Heart right ventricle (tissue), 16 donors: ENCODE data around the gene SCT. TPM values are rescaled to one million over a fixed set of nuclear protein-coding genes. Genes with fewer than 3 reads are reported as not detected.

ENCODE experiments used
- ATAC-seq, 8 donors: fragments of 200-7000 bp; cut with Tn5 transposase; one replicate each; pipeline ENCODE4 v1.9.1; 2020; ENCODE audit warnings: mild to moderate bottlenecking in 8 of 8, moderate library complexity in 8 of 8, moderate number of reproducible peaks in 1 of 8
- DNase-seq, 2 donors: peaks; one replicate each; pipeline ENCODE4 v3.0.0-alpha.2; 2020
- H3K27ac ChIP-seq, 10 donors: fragments of 200-600 bp; sonication (generic) in 2 of 10; one replicate each; pipeline versions ENCODE4 v1.5.0 to v1.8.0; 2020 to 2022; ENCODE audit warnings: mild to moderate bottlenecking in 3 of 10
- H3K27me3 ChIP-seq, 7 donors: fragments of 200-600 bp; one replicate each; pipeline ENCODE4 v1.8.0; 2021 to 2022; ENCODE audit warnings: mild to moderate bottlenecking in 2 of 7
- H3K36me3 ChIP-seq, 9 donors: fragments of 200-600 bp; sonication (generic) in 1 of 9; one replicate each; pipeline versions ENCODE4 v1.5.0 to v1.8.0; 2020 to 2022; ENCODE audit warnings: mild to moderate bottlenecking in 2 of 9
- H3K4me1 ChIP-seq, 9 donors: fragments of 200-600 bp; sonication (generic) in 1 of 9; one replicate each; pipeline versions ENCODE4 v1.5.0 to v1.8.0; 2020 to 2022; ENCODE audit warnings: mild to moderate bottlenecking in 4 of 9
- H3K4me3 ChIP-seq, 10 donors: fragments of 200-600 bp; sonication (generic) in 2 of 10; one replicate each; pipeline versions ENCODE4 v1.5.0 to v1.8.0; 2020 to 2022; ENCODE audit warnings: mild to moderate bottlenecking in 7 of 10, moderate library complexity in 2 of 10
- H3K9me3 ChIP-seq, 11 donors: fragments of 200-600 bp in 10 of 11; sonication (generic) in 2 of 11; one replicate each; pipeline versions ENCODE4 v1.5.0 to v1.8.0; 2013 to 2022; ENCODE audit warnings: mild to moderate bottlenecking in 2 of 11, control low read depth in 1 of 11, moderate library complexity in 1 of 11
- CTCF ChIP-seq, 9 donors: fragments of 200-600 bp; sonication (generic) in 2 of 9; IDR thresholded peaks; one replicate each; pipeline versions ENCODE4 v1.5.0 to v1.8.0; 2021 to 2022; ENCODE audit warnings: antibody characterized with exemption in 9 of 9, mild to moderate bottlenecking in 5 of 9, moderate library complexity in 1 of 9
- WGBS, 2 donors: extraction: QIAGEN DNeasy Blood & Tissue Kit; methylation state at CpG; one replicate each; pipeline ENCODE4 v1.1.7; 2013; ENCODE audit warnings: inconsistent platforms in 1 of 2; 5-methylcytosine and 5-hydroxymethylcytosine counted together
- intact Hi-C, 10 donors: fragments of 100-400 bp; cut with DNase I; formaldehyde crosslinking; loops; one replicate each; pipeline versions ENCODE4 v1.11.1 to v1.14.2; 2022
- polyA plus RNA-seq, 2 donors: library from polyadenylated mRNA; stranded (reverse); fragments of 200-250 nt; gene quantifications; one replicate each; pipeline ENCODE4 v1.2.3, GENCODE V29; 2013
- total RNA-seq, 10 donors: library from RNA; stranded (reverse); fragmentation: NEBNext Ultra II Directional in 3 of 10; extraction: Animal tissue kit (Norgen Biotek cat#: 25700) in 3 of 10; gene quantifications; one replicate each; pipeline versions ENCODE4 v1.2.1 to v1.2.4, GENCODE V29; 2021 to 2023
- donor health status: Arrhythmogenic right ventricular cardiomyopathy.
- donor health status: ischemic (EF 13 %, LVEDD 7.1; RV severe dilation, severe dysfunction).
- donor health status: healthy with polysubstance abuse.
- donor health status: DM: no; HTN: yes; CAD: no.
- donor health status: DM: no; HTN: no; CAD: no.
- donor health status: ischemic (EF 25% LVEDD 6.9; RV normal size, moderate dysfunction).
- donor health status: ischemic (EF 25% LVEDD 5.7; RV mildly dilated, moderate dysfunction).
- donor health status: healthy.
- donor health status: DM: yes; HTN: yes; CAD: no.
- donor health status: Ischemic cardiomyopathy.
- donor health status: ischemic (EF 35%, LVEDD 5.7; RV mildly dilated, moderate dysfunction).
- donor health status: nonischemic (EF 11% LVEDD 7.7; RV severe dilation, severe dysfunction).
- donor health status: DM: yes; HTN: yes; CAD: no.
- donor health status: PGD.
- donor health status: ischemic (EF 29% LVEDD 5.4; RV normal size, mild dysfunction).
- donor health status: nonischemic (EF 23%, LVEDD 6.1; RV moderate dilation, normal function).

Gene SCT
- total and polyA plus RNA-seq, 12 donors = 0.64 to 2.0 (median 1.00) TPM; not detected in 8

- intact Hi-C loops = loop anchor here in 1 of 10 donors (5.0 kb wide), 1 partner anchor 34 kb away; the partner anchor contains the start of gene PHRF1
- Histone ChIP-seq H3K9me3 (no peaks in the 10 kb centered on the region), H3K4me3 (no peak overlapping the region), H3K27ac (no peak overlapping the region), H3K4me1 (peaks cover 13 to 49% (median 31%) of the 10 kb centered on the region in 9 donors), H3K36me3 (peaks cover 0 to 88% (median 60%) of the 10 kb centered on the region in 9 donors), H3K27me3 (no peaks in the 10 kb centered on the region)
- TF ChIP-seq CTCF (IDR thresholded peaks at IDR 0.05) = no peak
- 86 to 93% methylated on average over 45 to 49 of the region's 49 CpGs for WGBS, 2 donors
- ATAC-seq (no peak), DNase-seq (no peak)
These were observed 15.7 kb downstream of the SCT start for GRCh38 chr11:611001-611996.

- 95 to 97% methylated on average over 18 of the region's 18 CpGs for WGBS, 2 donors
- Histone ChIP-seq H3K4me3 (no peak overlapping the region), H3K36me3 (peaks cover 0 to 98% (median 68%) of the 10 kb centered on the region in 9 donors), H3K27me3 (no peaks in the 10 kb centered on the region), H3K9me3 (no peaks in the 10 kb centered on the region), H3K4me1 (peaks cover 13 to 50% (median 30%) of the 10 kb centered on the region in 9 donors), H3K27ac (no peak overlapping the region)
- TF ChIP-seq CTCF (IDR thresholded peaks at IDR 0.05) = no peak
- DNase-seq (no peak), ATAC-seq (no peak)
- intact Hi-C loops = loop anchor here in 1 of 10 donors (5.0 kb wide), 1 partner anchor 33 kb away; the partner anchor contains the start of gene PHRF1
These were observed 16.7 kb downstream of the SCT start for GRCh38 chr11:610146-610801.

- TF ChIP-seq CTCF (IDR thresholded peaks at IDR 0.05) = no peak
- 93 to 97% methylated on average over 28 of the region's 28 CpGs for WGBS, 2 donors
- Histone ChIP-seq H3K4me3 (no peak overlapping the region), H3K9me3 (no peaks in the 10 kb centered on the region), H3K27ac (peak overlapping the region in 2 of 10 donors; percentile 34 to 65), H3K36me3 (peaks cover 0 to 100% (median 74%) of the 10 kb centered on the region in 9 donors), H3K4me1 (peaks cover 6 to 41% (median 21%) of the 10 kb centered on the region in 9 donors), H3K27me3 (no peaks in the 10 kb centered on the region)
- ATAC-seq = no peak
- DNase-seq = no peak
- intact Hi-C loops = no loop called here
These were observed 17.6 kb downstream of the SCT start for GRCh38 chr11:609341-609811.

GRCh38 chr11:608791-609251 is 18.2 kb downstream of the SCT start:
- intact Hi-C loops = no loop called here
- TF ChIP-seq CTCF (IDR thresholded peaks at IDR 0.05) = no peak
- H3K9me3 ChIP-seq = no peaks in the 10 kb centered on the region
- H3K4me1 ChIP-seq = peaks cover 3 to 35% (median 15%) of the 10 kb centered on the region in 9 donors
- peak; percentile 34 to 51 for DNase-seq
- H3K36me3 ChIP-seq = peaks cover 0 to 100% (median 79%) of the 10 kb centered on the region in 9 donors
- ATAC-seq = peak in 2 of 8 donors; percentile 20 to 26
- peak overlapping the region in 5 of 10 donors; percentile 32 to 65 (median 43) for H3K27ac ChIP-seq
- WGBS, 2 donors = 60 to 66% methylated on average over 28 of the region's 28 CpGs
- no peaks in the 10 kb centered on the region for H3K27me3 ChIP-seq
- H3K4me3 ChIP-seq = peak overlapping the region in 1 of 10 donors; percentile 3
